GM18861 (cell line): Measurements from ENCODE around the gene MSANTD1.

Experiments
- ATAC-seq: cut with Tn5 transposase; IDR thresholded peaks from one replicate; pipeline ENCODE4 v1.9.1; 2021; ENCODE audit not compliant: unreplicated experiment

The MSANTD1 gene

GRCh38 chr4:3215733-3216132 lies 33.2 kb upstream of the MSANTD1 start:
- no peak for ATAC-seq

- no peak for ATAC-seq
Observed at GRCh38 chr4:3217266-3217665, 31.7 kb upstream of the MSANTD1 start.

- ATAC-seq = no peak
Observed at GRCh38 chr4:3217771-3218170, 31.2 kb upstream of the MSANTD1 start.

DNA sequence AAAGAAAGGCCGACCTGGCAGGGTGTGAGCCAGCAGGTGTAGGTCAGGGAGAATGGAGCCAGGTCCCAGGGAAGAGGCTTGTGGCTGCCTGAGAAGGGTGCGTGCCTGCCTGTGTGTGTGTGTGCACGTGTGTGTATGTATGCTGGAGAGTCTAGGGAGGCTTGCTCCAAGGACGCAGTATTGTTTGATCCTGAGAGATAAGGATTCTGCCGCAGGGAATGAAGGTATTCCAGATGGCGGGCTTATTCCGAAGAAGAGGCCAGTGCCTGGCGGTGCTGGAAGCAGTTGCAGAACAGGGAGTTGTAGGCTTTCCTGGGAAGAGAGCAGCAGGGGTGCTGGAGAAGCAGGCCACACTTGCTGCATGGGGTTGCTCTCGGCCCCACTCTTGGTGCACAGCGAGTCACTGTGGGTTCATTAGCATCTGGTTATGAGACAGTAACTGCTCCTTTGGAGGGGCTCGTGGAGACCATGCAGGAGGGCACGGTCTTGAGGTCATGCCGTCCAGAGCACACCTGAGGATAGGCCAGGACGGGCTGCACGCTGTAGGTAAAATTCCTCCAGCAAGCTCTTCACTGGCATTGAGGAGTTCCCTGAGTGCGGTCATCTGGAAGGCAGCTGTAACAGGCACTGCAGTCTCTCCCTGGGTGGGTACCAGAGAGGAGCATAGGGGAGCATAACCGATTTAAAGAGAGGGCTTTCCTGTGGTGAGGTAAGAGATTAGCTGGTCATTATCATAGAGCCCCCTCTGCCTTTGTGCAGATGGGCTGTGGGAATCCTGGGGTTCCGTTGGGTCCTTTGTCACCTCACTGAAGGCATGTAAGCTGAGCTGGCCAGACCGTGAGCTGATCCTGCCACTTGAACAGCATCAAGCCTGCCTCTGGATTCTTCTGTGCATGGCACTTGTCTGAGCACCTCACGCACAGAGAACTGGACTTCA lies 29.9 kb upstream of the MSANTD1 start:
- ATAC-seq = no peak

GRCh38 chr4:3219761-3220475 lies 29.0 kb upstream of the MSANTD1 start:
- no peak for ATAC-seq

DNA sequence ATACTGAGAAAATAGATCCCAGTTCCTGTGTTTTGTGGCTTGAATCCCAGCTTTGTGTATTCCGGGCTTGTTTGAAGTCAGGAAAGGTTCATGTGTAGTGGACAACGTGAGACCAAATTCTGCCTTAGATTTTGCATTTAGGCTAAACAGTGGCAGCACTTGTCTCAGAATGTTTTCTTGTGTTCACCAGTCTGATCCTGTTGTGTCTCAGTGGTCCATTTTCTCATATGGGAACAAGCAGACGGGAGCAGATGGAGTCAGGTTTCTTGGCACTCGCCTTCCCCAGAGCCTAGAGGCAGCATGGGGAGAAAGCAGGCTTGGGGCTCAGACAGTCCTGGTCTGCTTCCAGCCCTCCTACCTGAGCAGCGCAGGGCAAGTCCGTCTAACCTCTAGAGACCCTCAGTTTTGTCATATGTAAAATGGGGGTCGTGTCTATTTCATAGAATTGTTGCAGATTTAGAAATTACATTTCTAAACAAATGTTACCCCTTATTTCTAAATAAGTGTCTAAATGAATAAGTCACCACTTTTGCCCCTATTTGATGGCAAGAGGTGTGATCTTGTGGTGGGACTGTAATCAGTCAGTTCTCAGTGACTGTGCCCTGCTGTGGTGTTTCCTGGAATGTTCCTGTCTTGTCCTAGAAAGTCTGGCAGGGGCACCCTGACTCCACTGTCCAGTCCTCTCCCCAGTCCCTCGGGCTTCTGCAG lies 28.3 kb upstream of the MSANTD1 start:
- ATAC-seq = no peak

DNA sequence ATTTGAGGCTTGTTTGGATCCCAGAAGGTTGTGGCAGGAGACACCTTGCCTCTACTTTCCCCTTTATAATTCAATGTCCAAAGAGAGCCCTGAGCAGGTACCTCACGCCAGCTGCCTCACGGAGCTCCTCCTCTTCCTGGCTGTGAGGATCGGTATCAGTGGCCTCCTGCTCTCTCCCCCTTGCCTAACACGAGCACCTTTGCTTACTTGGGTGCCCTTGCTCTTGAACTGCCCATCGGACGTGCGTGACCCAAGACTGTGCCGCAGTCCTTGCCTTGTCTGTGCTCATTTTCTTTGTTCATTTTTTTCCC lies 27.8 kb upstream of the MSANTD1 start:
- no peak for ATAC-seq

GRCh38 chr4:3221996-3222395 lies 27.0 kb upstream of the MSANTD1 start:
- ATAC-seq = no peak

DNA sequence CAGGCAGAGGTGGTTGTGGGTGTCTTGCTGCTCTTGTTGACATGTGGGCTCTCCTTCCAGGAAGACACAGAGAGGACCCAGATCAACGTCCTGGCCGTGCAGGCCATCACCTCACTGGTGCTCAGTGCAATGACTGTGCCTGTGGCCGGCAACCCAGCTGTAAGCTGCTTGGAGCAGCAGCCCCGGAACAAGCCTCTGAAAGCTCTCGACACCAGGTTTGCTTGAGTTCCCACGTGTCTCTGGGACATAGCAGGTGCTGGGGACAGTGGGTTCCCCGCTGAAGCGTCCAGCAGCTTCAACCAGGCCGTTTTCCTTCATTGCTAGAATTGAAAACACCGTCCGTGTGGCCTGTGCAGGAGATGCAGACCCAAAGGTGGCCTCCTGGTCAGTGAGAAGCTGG lies 25.6 kb upstream of the MSANTD1 start:
- ATAC-seq = no peak

- ATAC-seq = no peak
Observed at GRCh38 chr4:3223956-3224748, 24.8 kb upstream of the MSANTD1 start.

- ATAC-seq = no peak
Observed at GRCh38 chr4:3225071-3225850, 23.7 kb upstream of the MSANTD1 start.

DNA sequence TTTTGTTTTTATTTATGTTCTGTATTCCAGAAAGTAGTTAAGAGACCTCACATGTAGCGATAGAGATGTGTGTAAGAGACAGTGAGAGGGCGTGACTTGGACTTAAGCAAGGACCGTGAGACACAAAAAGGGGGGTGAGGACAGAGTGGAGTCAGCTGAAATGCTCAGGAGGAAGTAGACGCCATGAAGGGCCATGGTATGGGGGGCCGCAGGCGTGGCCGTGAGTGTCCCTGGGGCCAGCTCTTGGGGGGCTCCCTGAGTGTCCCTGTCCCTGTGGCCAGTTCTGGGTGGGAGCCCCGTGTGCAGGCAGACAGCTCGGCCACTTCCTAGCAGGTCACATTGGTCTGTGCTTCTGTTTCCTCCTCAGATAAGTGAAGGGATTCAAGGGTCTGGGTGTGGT lies 23.0 kb upstream of the MSANTD1 start:
- ATAC-seq = no peak

DNA sequence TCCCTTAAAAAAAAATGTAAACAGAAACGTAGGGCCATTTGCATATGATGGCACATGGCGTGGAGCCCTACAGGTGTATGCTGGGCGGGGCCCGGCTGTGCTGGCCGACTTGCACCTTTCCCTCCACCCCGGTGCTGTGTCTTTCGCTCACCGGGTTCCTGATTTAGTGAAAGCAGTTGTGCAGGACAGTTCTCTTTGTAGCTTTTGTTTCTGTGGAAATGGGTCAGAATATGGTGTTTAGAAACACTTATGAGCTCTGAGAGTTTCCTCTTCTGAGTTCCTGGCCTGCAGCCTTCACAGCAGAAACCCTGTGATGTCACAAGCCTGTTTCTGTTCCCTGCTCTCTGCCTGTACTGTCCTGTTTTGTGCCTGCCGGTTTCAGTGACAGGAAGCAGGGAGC lies 22.5 kb upstream of the MSANTD1 start:
- ATAC-seq = no peak

GRCh38 chr4:3226944-3227343 lies 22.0 kb upstream of the MSANTD1 start:
- ATAC-seq = no peak

- ATAC-seq = no peak
Observed at GRCh38 chr4:3227878-3228675, 20.9 kb upstream of the MSANTD1 start.

GRCh38 chr4:3228881-3229280 lies 20.1 kb upstream of the MSANTD1 start:
- no peak for ATAC-seq

- ATAC-seq = no peak
Observed at GRCh38 chr4:3229328-3229727, 19.6 kb upstream of the MSANTD1 start.

DNA sequence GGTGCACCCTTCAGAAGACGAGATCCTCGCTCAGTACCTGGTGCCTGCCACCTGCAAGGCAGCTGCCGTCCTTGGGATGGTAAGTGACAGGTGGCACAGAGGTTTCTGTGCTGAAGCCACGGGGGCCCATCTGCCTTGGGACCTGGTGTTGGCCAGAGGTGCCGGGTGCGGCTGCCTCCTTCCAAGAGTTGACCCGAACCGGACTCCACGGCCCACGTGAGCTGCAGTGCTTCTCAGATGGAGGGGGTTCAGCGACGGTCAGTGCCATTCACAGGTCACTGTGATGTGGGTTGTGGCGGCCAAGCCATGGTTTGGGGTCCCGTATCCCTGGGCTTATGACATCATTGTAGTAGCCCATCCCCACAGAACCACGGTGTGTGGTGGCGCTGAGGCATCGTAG lies 19.0 kb upstream of the MSANTD1 start:
- no peak for ATAC-seq

GRCh38 chr4:3231471-3231870 lies 17.5 kb upstream of the MSANTD1 start:
- ATAC-seq = no peak
